GM20431 (cell line): Measurements from ENCODE around the gene ESR1.
"Not testable (repeated sequence)": the region's sequence is repeated elsewhere in the genome, so short reads cannot be mapped to it uniquely, and the experiment has no call there.

ENCODE experiments used
- in situ Hi-C: fragments of 300-500 bp; cut with MseI, MboI; formaldehyde crosslinking; loops from one replicate; pipeline ENCODE4 v1.15.0; 2020; ENCODE audit warnings: low sequenced_read_pairs; ENCODE audit not compliant: unreplicated experiment

ESR1 gene

DNA sequence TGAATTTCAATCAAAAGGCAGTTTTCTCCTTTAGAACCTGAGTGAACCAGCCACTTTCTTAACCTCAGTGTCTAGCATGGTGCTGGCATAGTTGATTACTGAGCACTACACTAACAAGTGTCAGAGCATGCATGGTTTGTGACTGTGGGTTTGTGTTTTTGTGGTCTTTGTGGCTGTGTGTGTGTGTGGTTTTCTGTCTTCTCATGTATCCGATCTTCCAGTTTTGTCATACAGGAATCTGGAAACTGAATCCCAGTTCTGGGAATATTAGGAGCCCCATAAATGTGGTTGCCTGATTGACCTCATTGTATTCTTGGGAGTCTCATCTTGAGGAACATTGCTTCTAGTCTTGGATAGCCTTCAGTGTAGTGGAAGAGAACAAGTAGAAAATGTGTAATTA lies 73.7 kb downstream of the ESR1 start:
- in situ Hi-C loops: no loop called here

DNA sequence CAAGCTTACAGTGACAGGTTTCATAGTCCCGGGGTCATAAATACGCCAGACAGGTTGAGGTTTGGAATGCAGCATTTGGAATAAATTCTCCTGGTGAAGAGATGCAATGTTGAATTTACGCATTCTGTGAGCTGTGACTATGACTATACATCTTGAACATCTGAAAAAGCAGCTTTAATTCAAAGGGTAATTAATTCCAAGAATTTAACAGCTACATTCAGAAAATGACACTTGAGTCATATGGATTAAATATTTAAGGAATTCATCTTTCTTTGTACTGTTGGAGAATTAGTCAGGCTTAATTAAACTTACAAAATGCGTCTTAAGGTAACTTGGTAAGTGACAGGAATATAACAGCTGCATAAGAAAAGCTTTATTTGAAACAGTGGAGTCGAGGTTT lies 74.7 kb downstream of the ESR1 start:
- in situ Hi-C loops: no loop called here

- in situ Hi-C loops: no loop called here
Measured at GRCh38 chr6:151885234-151885633, 77.8 kb downstream of the ESR1 start.

DNA sequence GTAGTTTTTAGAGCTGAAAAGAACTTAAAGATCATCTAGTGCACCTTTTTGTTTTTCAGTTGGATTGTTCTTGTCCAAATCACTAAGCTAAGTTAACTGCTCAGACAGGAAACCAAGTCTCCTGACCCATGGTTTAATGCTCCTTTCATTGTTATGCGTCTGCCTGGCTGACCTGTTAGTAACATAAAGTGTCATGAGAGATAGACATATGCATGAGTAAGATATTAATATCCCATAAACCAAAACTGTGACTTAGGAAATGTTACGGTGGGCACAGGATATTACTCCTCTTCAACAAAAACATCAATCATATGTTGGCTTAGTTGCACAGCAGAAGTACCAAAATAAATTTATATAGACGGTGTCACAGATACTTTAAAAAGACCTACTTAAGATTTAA lies 84.0 kb downstream of the ESR1 start:
- in situ Hi-C loops: no loop called here

- in situ Hi-C loops: not testable (repeated sequence)
Measured at GRCh38 chr6:151894426-151894825, 86.9 kb downstream of the ESR1 start.

- in situ Hi-C loops: not testable (repeated sequence)
Measured at GRCh38 chr6:151899221-151899620, 91.7 kb downstream of the ESR1 start.

- in situ Hi-C loops: not testable (repeated sequence)
Measured at GRCh38 chr6:151899796-151900195, 92.3 kb downstream of the ESR1 start.

- in situ Hi-C loops: no loop called here
Measured at GRCh38 chr6:151900256-151900655, 92.8 kb downstream of the ESR1 start.

- in situ Hi-C loops: no loop called here
Measured at GRCh38 chr6:151901009-151901411, 93.5 kb downstream of the ESR1 start.

- in situ Hi-C loops: no loop called here
Measured at GRCh38 chr6:151904631-151905030, 97.1 kb downstream of the ESR1 start.

DNA sequence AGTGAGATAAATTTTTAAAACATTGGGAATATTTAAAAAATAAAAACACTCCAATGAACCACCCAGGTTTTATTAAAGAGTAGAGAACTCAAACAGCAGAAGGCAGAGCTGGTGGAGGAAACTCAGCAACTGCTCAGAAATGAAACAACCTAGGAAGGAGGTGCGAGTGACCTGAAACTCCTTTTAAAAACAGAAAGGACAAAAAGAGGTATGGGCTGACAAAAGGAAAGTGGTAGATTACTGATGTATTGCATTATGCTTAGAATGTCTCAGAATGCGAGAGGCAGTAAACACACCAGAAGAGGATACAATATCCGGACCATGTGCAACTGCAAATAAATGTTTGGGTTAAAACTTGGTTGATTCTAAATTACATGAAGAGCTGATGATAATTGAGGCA lies 97.6 kb downstream of the ESR1 start:
- in situ Hi-C loops: no loop called here

- in situ Hi-C loops: no loop called here
Measured at GRCh38 chr6:151905854-151906253, 98.4 kb downstream of the ESR1 start.

DNA sequence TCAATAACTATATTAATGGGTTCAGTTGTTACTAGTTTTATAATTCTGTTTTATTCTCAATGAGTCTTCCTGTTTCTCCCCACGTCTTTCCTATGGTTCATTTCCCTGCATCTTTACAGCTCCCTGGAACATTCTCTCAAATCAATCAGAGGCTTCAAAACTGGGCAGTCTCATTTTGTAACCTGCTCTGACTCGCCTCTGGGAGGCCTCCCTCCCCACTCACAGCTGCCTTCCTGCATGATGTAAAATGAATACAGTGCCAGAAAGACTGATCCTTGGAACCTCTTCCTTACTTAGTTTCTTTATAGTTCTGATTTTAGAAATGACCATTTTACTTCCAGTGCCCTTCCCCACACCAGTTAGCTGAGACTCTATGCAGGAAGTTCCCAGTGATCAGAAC lies 103.9 kb downstream of the ESR1 start:
- in situ Hi-C loops: no loop called here

DNA sequence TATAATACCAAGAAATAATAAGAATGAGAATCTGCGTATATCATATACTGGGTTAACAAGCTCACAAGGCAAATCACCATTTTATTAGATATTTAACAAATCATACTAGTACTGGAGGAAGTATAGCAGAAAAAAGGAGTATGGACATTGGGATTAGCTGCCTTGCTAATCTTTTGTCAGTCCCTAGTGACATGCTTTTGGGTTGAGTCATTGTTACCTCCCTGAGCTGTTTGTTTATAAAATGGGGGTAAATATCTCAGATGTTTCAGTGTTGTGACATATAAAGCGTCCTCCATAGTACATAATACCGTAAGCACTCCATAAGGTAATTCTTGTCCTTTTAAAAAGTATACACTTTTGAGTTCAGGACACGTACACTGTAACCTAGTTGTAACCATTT lies 107.0 kb downstream of the ESR1 start:
- in situ Hi-C loops: no loop called here

DNA sequence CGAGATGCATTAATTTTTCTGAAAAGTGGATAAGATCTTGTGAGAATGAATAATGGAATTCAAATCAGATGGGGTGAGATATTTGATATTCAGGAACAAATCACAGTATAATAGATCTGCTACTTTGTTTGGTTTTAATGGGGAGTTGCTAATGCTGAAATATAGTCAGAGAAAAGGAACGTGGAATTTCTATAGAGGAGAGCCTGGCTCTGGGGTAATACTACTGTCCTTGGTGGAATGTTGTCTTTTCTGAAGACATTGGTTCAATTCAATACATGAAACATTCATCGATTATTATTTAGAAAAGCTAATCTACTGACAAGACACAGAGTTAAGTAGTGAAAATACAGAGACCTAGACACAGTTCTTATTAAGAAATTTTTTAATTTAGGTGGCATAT lies 108.6 kb downstream of the ESR1 start:
- in situ Hi-C loops: no loop called here

DNA sequence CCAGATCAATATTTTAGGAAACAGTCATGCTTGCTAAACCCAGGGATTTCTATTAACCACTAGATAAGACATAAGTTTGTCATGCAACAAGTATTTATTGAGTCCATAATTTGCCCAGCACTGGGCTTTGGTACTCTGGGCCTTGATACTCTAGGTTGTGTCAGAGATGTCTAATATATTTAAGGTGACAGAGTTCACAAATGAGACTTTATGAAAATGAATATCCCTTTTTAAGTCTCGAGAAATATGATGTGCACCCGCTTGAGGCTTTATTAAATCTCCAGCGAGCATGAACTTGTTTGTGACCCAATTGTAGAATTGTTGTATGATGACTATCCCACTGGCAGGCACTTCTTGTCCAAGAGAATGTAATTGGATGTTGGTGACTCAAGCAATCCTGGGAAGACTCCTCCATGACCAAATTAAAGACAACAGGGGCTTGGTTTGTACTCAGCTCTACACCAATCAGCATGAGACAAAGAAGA lies 109.2 kb downstream of the ESR1 start:
- in situ Hi-C loops: no loop called here

DNA sequence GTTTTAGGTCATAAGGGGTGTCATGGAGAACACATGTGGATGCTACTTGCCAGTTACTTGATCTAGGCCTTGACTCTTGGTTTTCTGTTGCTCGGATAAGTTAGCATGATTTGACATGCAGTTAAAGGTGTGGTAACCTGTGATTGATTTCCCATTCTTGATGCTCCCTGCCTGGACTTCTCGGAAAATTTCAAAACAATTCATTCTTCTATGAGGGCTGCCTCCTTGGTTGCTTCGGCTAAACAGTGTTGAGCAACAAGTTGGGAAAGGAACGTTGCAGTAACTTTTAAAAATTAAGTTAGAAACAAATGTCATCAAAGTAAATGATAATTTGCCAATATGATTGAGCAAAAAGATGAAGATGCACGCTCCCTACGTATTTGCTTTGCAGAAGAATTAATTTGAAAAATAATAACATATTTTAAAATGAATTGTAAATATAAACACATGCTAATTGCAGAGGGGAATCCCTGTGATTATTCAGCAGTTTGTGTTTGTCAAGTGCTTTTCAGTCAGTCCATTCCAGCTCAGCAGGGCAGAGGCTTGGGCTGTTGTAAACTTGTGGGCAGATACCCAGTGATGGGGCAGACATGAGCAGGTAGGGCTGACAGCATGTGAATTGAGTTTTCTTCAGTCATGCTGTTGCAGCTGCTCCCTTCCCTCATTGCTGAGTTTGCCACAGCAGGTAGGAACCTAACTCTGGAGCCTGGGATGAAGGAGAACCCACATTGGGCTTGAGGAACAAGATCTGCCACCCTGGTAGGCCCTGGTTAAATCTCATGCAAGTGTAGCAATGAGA lies 110.2 kb downstream of the ESR1 start:
- in situ Hi-C loops: no loop called here

DNA sequence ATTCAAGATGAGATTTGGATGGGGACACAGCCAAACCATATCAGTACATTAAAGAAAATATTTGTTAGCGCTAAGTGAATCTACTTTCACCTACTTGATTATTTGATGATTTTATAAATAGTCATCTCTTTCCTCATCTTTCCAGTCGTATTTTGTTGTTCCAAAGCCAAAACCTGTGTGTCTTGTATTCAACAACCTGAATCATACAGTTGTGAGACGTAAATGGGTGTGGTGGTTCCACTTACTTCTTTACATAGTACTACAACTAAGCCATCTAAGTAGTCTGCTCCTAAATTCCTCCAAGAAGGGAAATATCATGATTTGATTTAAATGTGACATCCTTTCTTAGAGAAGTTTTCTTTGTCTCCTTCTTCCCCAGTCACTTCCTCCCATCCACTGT lies 132.8 kb downstream of the ESR1 start:
- in situ Hi-C loops: no loop called here

GRCh38 chr6:151948002-151948743 lies 140.7 kb downstream of the ESR1 start:
- in situ Hi-C loops: no loop called here

DNA sequence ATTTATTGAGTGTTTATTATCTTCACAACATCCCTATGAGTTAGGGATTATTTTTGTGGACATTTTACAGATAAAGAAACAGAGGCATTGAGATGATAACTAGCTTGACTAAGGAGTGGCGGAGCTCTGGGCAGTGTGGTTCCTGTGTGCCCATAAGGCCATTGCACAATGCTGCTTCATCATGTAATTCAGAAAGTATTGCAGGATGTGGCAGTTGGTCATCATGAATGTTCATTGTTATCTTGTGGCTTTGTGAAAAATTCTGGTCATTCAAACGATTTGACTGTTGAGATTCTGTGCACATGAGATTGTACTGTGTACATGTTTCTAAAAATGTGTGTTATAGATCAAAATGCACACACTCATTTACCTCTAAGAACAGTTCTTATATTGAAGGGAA lies 150.8 kb downstream of the ESR1 start:
- in situ Hi-C loops: no loop called here

DNA sequence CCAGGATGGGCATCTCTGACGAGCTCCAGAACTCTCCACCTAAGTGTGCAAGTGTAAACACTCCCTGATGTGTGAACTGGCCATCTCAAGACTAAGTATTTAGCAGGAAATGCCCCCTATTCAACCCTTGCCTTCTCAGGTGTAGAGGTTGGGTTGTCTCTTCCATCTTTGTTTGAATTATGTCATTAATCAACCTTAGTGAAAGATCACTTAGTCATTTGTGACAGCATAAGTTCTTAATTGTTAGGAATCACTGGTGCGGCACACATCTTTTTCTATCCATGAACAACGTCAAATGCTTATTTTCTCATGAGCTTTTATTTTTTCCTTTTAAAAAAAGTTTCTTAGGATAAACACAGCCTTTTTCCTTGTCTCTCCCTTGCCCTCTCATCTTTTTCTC lies 151.6 kb downstream of the ESR1 start:
- in situ Hi-C loops: no loop called here
